Dendritic cell treated with granulocyte-macrophage colony-stimulating factor and Interleukin-4, amounts not matched to agents 40 ng/mL and 50 ng/mL, for 4 days (primary cell): ENCODE results near the gene SLCO2B1.

Source experiments
- H3K27ac Mint-ChIP-seq: one replicate; pipeline ENCODE4 v1.8.0; 2022; ENCODE audit warnings: mild to moderate bottlenecking, mixed read lengths
- H3K27me3 Mint-ChIP-seq: one replicate; pipeline ENCODE4 v1.8.0; 2022; ENCODE audit warnings: mild to moderate bottlenecking, mixed read lengths
- H3K36me3 Mint-ChIP-seq: one replicate; pipeline ENCODE4 v1.8.0; 2022; ENCODE audit warnings: low read depth, mixed read lengths
- H3K4me1 Mint-ChIP-seq: one replicate; pipeline ENCODE4 v1.8.0; 2022; ENCODE audit warnings: low read depth, mixed read lengths
- H3K4me3 Mint-ChIP-seq: one replicate; pipeline ENCODE4 v1.8.0; 2022; ENCODE audit warnings: mild to moderate bottlenecking, moderate library complexity, mixed read lengths
- H3K9me3 Mint-ChIP-seq: one replicate; pipeline ENCODE4 v1.8.0; 2022; ENCODE audit warnings: mixed read lengths
- intact Hi-C: fragments of 100-400 bp; cut with micrococcal nuclease; formaldehyde crosslinking; loops from one replicate; pipeline ENCODE4 v1.15.0; 2022

SLCO2B1 gene

GRCh38 chr11:75240311-75241035 lies 89.6 kb downstream of the SLCO2B1 start, which contains the start of gene TPBGL:
TPBGL (plus strand) TSS chr11:75240774; CDS start chr11:75241050, 276 bp downstream.
- intact Hi-C loops, result loop anchor here (2.0 to 5.0 kb wide), 2 partner anchors 33 to 96 kb away; no protein-coding TSS in a partner anchor
- peak within 1 kb of the TSS; percentile 75 for H3K4me3 Mint-ChIP-seq
- no peaks in the 10 kb centered on the region for H3K36me3 Mint-ChIP-seq
- no peak within 1 kb of the TSS for H3K27ac Mint-ChIP-seq
- peaks cover 80% of the 10 kb centered on the region for H3K27me3 Mint-ChIP-seq
- H3K9me3 Mint-ChIP-seq, result no peaks in the 10 kb centered on the region
- peaks cover 15% of the 10 kb centered on the region for H3K4me1 Mint-ChIP-seq

- Mint-ChIP-seq H3K27me3 (peaks cover 79% of the 10 kb centered on the region), H3K36me3 (no peaks in the 10 kb centered on the region), H3K9me3 (no peaks in the 10 kb centered on the region), H3K4me3 (peak overlapping the region; percentile 51), H3K4me1 (peaks cover 15% of the 10 kb centered on the region), H3K27ac (no peak overlapping the region)
- intact Hi-C loops, result loop anchor here (2.0 to 5.0 kb wide), 2 partner anchors 34 to 96 kb away; no protein-coding TSS in a partner anchor
Observed at GRCh38 chr11:75241036-75241905, 90.4 kb downstream of the SLCO2B1 start.

GRCh38 chr11:75241906-75242644 lies 91.2 kb downstream of the SLCO2B1 start:
- Mint-ChIP-seq H3K4me3 (peak overlapping the region; percentile 71), H3K27me3 (peaks cover 78% of the 10 kb centered on the region), H3K9me3 (no peaks in the 10 kb centered on the region), H3K36me3 (no peaks in the 10 kb centered on the region), H3K27ac (peak overlapping the region; percentile 44), H3K4me1 (peaks cover 15% of the 10 kb centered on the region)
- intact Hi-C loops, result loop anchor here (2.0 to 5.0 kb wide), 2 partner anchors 35 to 97 kb away; no protein-coding TSS in a partner anchor

GRCh38 chr11:75242722-75243600 lies 92.1 kb downstream of the SLCO2B1 start:
- Mint-ChIP-seq H3K27ac (peak overlapping the region; percentile 44), H3K27me3 (peaks cover 79% of the 10 kb centered on the region), H3K9me3 (no peaks in the 10 kb centered on the region), H3K36me3 (no peaks in the 10 kb centered on the region), H3K4me1 (peaks cover 15% of the 10 kb centered on the region), H3K4me3 (no peak overlapping the region)
- intact Hi-C loops, result loop anchor here (5.0 kb wide), 1 partner anchor 36 kb away; no protein-coding TSS in a partner anchor

- no peaks in the 10 kb centered on the region for H3K36me3 Mint-ChIP-seq
- H3K27me3 Mint-ChIP-seq, result peaks cover 69% of the 10 kb centered on the region
- no peak overlapping the region for H3K27ac Mint-ChIP-seq
- no peaks in the 10 kb centered on the region for H3K9me3 Mint-ChIP-seq
- H3K4me3 Mint-ChIP-seq, result no peak overlapping the region
- intact Hi-C loops, result loop anchor here (5.0 kb wide), 1 partner anchor 37 kb away; no protein-coding TSS in a partner anchor
- H3K4me1 Mint-ChIP-seq, result peaks cover 15% of the 10 kb centered on the region
Observed at GRCh38 chr11:75244052-75244814, 93.3 kb downstream of the SLCO2B1 start.

GRCh38 chr11:75245356-75246005 lies 94.6 kb downstream of the SLCO2B1 start:
- intact Hi-C loops, result no loop called here
- Mint-ChIP-seq H3K9me3 (no peaks in the 10 kb centered on the region), H3K27me3 (peaks cover 66% of the 10 kb centered on the region), H3K36me3 (no peaks in the 10 kb centered on the region), H3K4me1 (peaks cover 8% of the 10 kb centered on the region), H3K27ac (no peak overlapping the region), H3K4me3 (no peak overlapping the region)

GRCh38 chr11:75246006-75246670 lies 95.2 kb downstream of the SLCO2B1 start:
- Mint-ChIP-seq H3K4me3 (no peak overlapping the region), H3K4me1 (peaks cover 8% of the 10 kb centered on the region), H3K27me3 (peaks cover 70% of the 10 kb centered on the region), H3K36me3 (no peaks in the 10 kb centered on the region), H3K27ac (no peak overlapping the region), H3K9me3 (no peaks in the 10 kb centered on the region)
- intact Hi-C loops, result no loop called here

GRCh38 chr11:75246671-75247350 lies 95.9 kb downstream of the SLCO2B1 start:
- Mint-ChIP-seq H3K4me3 (no peak overlapping the region), H3K9me3 (no peaks in the 10 kb centered on the region), H3K27ac (no peak overlapping the region), H3K27me3 (peaks cover 71% of the 10 kb centered on the region), H3K4me1 (peaks cover 8% of the 10 kb centered on the region), H3K36me3 (no peaks in the 10 kb centered on the region)
- intact Hi-C loops, result no loop called here

GRCh38 chr11:75248924-75249256 lies 98.0 kb downstream of the SLCO2B1 start:
- intact Hi-C loops, result loop anchor here (1.0 kb wide), 3 partner anchors 109 to 320 kb away; no protein-coding TSS in a partner anchor
- no peaks in the 10 kb centered on the region for H3K4me1 Mint-ChIP-seq
- no peaks in the 10 kb centered on the region for H3K36me3 Mint-ChIP-seq
- H3K4me3 Mint-ChIP-seq, result no peak overlapping the region
- no peaks in the 10 kb centered on the region for H3K9me3 Mint-ChIP-seq
- H3K27ac Mint-ChIP-seq, result no peak overlapping the region
- H3K27me3 Mint-ChIP-seq, result peaks cover 55% of the 10 kb centered on the region

- intact Hi-C loops, result no loop called here
- H3K4me3 Mint-ChIP-seq, result no peak overlapping the region
- no peaks in the 10 kb centered on the region for H3K4me1 Mint-ChIP-seq
- H3K9me3 Mint-ChIP-seq, result no peaks in the 10 kb centered on the region
- no peak overlapping the region for H3K27ac Mint-ChIP-seq
- H3K36me3 Mint-ChIP-seq, result no peaks in the 10 kb centered on the region
- peaks cover 49% of the 10 kb centered on the region for H3K27me3 Mint-ChIP-seq
Observed at GRCh38 chr11:75249704-75250103, 98.8 kb downstream of the SLCO2B1 start.

- Mint-ChIP-seq H3K27me3 (peaks cover 43% of the 10 kb centered on the region), H3K4me1 (no peaks in the 10 kb centered on the region), H3K4me3 (no peak overlapping the region), H3K27ac (no peak overlapping the region), H3K36me3 (no peaks in the 10 kb centered on the region), H3K9me3 (no peaks in the 10 kb centered on the region)
- intact Hi-C loops, result no loop called here
Observed at GRCh38 chr11:75254326-75254725, 103.4 kb downstream of the SLCO2B1 start.
